GM03348 (cell line): Measurements from ENCODE around the gene SLC26A9.

Source experiments
- DNase-seq: peaks from one replicate; pipeline ENCODE4 v3.0.0; 2012; ENCODE audit warnings: low spot score

The SLC26A9 gene

DNA sequence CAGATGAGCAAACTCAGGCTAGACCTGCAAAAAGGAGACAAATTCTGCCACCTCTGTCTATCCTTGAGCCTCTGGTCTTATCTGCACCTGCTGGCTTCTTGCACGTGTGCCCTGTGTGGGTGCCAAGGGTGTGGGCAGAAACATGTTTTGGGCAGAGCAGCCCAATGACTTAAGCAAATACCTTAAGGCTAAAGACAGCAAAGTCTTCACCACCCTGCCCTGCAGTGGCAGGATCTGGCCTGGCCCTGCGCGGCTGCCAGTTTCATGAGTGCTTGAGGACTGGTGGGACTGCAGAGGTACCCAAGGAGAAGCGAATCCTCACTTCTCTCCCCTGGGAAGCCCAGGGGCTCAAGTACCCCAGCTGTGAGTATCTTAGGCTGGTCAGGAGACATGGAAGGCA lies 3.8 kb upstream of the SLC26A9 start:
- no peak for DNase-seq

DNA sequence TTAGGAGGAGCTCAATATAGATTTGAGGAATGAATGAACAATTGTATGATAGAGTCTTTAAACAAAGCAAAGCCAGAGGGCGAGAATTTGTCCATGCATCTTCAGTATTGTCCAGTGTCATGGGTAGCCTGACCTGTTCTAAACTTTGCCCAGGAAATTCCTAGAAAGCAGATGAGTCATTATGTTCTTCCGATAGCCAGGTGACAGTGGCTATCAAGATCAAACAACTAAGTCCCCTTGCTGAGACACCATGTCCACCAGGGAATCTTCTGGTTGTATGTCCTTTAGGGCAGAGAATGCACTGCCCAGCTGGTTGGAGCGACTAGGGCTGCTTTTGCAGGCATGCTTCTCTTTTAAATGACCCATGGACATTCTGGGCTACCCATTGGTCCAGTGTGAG lies 1.8 kb upstream of the SLC26A9 start:
- DNase-seq, result no peak

DNA sequence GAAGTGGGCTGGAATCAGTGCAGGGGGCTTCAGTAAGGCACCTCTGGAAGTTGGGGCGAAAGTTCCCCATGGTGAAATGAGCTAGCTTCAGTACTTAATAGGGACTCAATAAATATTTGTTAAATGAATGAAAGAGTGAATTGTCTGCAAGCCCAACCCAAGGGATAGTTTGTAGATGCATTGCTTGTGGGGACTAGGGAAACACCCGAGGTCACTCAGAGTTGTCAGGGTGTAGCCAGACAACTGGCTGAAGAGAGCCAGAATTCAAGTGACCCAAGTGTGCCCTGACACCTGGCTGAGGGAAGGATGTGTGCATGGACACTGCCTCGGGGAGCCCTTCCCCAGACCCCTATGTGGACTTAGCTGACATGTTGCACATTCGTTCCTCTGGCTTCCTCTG lies 1.3 kb upstream of the SLC26A9 start:
- no peak for DNase-seq

DNA sequence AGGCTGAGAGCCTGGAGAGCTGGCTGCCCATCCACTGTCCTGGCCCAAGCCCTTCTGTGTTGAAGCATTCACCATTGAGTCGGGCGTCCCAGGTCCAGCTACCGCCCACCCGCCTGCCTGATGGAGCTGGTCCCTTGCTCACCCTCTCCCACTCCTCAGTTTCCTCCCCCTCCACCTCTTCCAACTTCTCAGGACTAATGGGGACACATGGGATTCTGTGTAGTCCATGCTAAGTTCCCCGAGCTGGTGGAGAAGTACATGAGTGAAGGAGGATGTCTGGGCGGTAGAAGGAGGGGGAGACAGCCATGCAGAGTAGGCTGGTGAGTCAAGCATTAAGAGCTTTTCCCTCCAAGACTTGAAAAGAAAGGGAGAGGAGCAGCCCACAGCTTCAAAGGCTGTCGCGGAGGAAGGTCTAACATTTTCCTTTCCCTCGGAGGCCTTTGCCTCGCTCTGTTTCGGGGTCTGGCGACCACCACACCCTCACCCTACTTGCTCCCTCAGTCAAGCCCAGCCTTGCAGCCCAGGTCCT lies 561 bp downstream of the SLC26A9 start:
- peak; percentile 24 for DNase-seq

DNA sequence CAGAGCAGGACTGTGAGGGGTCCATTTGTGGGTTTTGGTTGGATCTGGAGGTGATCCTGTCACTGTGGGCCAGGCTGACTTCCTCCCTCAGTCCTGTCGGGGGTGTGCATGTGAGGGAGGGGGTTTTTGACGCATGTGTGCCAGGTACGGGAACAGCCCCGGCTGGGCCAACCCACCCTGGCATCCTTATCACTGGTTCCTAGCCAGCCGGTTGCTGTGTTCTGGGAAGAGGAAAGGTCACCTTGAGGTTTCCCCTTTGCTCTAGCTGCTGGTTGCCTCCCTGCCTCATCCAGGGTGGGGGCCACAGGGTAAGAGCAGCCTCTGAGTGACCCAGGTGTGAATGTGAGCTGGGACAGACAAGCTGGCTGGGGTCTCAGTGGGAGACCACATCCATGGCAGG lies 2.5 kb downstream of the SLC26A9 start:
- no peak for DNase-seq

DNA sequence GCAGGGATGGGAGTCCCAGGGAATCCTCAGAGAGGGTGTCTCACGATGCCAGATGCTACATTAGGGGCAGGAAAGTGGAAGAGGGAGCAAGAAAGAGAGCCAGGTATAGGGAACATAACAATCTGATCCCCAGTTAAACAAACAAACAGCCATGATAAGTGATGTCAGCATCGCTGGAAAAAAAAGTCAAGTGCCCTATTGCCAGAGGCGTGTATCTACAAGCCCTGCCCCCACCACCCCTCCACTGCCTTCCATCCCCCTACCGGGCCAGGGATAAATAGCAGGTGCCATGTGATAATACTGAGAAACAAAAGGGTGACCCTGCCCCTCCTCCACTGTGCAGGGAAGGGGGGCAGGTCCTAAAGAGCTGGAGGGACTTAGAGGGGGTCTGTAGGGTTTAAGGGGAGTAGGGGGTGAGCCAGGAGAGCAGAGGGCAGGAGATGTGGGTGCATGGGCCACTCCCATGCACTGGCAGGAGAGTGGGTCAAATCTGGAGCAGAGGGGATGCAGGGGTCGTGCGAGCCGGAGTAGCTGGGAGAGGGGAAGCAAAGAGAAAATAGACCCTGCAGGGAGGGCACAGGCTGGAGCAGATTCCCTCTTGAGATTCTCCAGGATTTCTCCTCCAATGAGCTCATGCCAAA lies 3.4 kb downstream of the SLC26A9 start:
- DNase-seq, result no peak

GRCh38 chr1:205938682-205939081 lies 4.6 kb downstream of the SLC26A9 start:
- DNase-seq, result no peak

DNA sequence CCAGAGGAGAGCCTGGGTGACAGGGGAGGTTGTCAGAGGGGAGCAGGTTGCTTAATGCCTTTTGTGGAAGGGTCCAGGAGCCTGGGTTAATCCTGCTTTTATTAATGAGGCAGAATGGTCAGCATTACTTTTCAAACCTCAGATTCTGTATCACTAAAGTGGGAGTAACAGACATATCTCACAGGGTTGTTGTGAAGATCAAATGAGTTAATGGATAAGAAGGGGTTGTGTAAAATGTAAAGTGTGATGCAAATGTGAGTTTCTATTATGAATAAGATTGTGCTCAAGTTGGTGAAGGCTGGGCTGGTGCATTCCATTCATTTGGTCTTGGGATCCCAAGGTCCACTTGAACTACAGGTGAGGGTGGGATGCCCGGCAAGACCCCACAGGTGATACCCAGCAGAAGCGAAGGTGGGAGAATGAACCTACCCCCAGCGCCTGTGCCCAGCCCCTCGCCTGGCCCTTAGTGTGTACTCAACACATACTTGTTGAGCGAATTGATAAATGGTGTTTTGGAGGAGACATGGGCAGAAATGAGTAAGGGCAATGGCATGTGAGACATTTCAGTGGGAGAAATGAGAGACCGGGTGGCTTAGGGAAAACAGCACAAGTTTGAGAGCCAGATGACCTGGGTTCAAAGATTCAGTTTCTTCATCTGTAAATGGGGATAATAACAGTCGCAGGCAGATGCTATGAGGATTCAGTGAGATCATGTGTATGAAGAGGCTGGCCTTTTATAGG lies 6.2 kb downstream of the SLC26A9 start:
- DNase-seq, result peak; percentile 77

DNA sequence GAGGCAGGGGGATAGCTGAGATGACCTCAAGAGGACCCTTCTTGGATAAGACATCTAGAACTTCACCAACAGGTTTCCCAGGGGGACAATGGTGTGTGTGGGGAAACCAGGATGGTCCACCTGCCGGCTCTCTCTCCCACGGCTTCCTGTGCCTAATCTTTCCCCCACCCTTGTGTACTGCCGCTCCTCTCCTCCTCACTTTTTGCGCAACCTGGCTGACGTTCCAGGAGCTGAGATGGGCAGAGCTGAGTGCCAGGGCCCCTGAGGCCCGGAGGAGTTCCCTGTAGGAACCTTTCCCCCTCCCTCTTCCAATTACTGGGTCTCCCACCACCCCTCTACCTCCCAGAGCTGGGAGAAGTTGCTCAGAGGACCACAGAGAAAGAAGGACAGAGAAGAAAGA lies 6.9 kb downstream of the SLC26A9 start:
- DNase-seq, result no peak

DNA sequence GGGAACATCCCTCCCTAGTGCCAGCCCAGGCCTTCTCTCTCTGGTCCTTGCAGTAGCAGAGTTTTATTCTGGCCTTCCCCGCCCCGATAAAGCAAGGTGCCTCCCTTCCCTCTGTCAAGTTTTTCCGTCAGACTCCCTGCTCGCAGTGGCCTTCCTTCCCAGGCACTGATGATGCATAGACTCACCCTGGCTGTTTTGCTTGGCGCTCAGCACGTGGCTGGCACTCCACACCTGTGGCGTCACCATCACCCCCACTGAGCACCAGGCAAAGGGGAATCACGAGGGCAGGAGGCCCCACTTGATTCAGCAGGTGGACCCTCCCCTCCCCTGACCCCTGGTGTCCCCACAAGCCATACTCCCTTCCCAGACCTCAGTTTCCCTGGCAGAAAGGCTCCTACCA lies 7.4 kb downstream of the SLC26A9 start:
- DNase-seq, result no peak

DNA sequence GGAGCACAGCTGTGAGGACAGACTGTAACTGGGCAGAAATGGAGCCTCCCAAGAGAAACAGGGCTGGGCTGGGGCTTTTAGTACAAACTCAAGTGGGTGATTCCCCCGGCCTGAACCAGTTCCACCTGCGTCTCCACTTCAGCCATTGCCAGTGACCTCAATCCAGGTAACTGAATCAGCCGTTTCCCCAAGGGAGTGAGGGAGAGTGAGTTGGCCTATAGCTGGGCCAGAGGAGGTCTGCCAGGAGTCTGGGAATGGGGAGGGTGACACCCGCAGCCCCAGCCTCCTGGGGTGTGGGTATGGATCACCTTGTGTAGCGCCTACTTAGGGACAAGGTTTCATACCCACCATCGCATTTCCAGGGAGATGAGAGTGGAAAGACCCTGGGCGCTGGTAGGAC lies 8.5 kb downstream of the SLC26A9 start:
- DNase-seq, result no peak

DNA sequence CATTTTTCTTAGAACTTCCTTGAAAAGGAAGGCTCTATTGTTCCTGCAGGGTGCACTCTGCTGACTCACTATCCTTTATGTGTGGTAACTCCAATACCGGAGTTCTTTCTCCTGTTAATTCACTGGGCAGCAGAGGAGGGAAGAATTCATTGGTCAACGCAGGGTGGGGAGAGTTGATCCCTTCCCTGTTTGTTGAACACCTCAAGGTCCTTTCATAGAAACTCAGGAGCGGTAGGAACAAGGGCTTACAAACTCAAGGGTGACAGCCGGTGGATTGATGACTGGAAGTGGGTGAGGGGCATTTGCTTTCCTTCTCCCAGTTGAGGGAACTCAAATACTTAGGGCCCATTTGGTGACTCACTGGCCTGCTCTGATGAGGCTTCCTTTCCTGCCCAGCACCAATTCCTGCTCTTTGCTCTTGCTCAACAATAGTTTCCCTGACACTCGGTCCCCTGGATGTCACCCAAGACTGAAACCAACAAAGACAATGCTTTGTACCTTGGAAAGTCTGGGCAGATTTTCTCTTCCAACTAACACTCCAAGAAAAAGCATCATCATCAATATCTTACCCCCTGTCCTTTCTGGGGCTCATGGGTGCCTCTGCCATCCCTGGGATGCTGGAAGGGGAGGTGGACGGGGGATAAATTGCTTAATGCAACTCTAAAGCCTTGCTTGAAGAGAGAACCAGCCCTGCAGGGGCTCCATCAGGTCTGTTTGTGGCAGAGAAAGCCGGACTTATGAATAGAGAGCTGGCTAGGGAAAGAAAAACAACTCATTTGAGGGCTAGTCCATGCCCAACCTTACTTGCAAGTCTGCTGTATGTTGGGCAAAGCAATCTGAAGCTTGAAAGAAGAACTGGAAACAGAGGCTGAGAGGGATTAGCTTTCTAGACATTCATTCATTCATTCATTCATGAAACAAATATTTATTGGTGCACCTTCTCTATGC lies 9.3 kb downstream of the SLC26A9 start:
- DNase-seq, result peak; percentile 83

DNA sequence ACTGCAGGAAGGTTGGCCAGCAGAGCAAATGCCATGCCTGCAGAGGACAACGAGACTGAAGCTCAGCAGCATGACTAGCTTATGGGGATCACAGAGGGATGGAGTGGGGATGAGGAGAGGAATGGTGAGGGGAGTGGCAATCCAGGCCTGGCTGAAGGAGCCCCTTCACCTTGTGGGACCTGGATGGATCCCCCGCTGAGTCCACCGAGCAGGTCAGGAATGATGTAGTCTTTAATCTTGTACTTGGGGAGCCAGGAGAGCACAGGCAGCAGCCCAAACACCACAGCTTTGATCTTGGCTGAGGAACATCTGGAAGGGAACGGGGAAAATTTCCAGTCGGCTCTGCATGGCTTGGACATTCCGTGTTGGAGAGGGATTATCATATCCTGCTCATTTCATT lies 10.5 kb downstream of the SLC26A9 start:
- DNase-seq, result no peak

DNA sequence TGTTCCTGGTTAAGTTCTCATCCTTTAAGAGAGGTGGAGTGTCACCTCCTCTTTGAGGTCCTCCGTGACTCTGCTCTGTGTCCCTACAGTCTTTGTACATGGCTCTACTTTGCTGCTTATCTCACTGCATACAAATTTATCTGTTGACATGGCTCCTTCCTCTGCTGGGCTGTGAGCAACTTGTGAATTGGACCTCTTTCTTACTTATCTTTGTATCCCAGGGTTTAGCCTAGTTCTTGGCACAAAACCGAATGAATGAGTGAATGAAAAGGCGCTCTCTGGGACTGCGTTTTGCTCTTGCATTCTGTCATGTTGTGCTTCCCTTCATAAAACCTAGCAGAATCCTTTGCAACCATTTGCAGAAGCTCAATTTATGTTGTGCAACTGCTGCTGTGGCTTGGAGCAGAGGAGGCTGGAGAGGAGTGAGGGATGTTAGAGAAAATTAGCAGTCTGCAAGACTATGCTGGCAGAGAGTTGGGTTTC lies 12.4 kb downstream of the SLC26A9 start:
- DNase-seq, result peak; percentile 24

DNA sequence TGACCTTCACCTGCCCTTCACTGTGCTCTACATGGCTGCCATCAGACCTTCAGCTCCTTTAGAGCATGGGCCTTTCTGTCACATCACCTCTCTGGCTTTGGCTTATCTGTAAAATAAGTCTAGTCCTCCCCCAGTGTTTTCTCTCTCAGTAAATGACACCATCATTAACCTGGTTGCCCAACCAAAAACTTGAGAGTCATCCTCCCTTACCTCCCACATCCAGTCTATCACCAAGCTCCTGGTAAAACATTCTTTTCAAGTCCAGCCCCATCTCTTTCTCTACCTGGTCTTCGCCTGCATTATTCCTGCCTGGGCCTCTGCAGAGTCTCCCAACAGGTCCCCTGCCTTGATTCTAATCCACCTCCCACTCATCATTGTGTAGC lies 13.1 kb downstream of the SLC26A9 start:
- no peak for DNase-seq

- DNase-seq, result no peak
Observed at GRCh38 chr1:205929496-205930194, 13.6 kb downstream of the SLC26A9 start.

GRCh38 chr1:205928317-205928716 lies 14.9 kb downstream of the SLC26A9 start:
- DNase-seq, result no peak

DNA sequence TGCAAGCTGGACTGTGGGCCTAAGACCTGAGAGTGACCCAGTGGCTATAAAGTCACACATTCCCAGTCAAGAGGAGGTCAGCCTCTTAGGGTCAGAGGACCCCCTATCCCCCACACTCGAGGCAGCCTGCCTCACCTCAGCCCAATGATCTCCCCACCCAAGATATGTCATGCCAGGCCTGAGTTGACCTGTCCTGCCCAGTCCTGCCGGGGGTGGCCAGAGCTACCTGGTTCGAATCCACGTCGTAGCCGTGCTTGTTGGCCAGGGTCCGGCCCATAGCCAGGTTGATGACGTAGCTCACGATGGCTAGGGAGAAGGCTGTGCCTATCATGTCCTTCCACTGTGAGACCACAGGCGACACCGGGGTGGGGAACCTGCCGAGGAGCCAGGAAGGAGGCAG lies 15.6 kb downstream of the SLC26A9 start:
- no peak for DNase-seq

- DNase-seq, result no peak
Observed at GRCh38 chr1:205927247-205927646, 16.0 kb downstream of the SLC26A9 start.

- no peak for DNase-seq
Observed at GRCh38 chr1:205926636-205927035, 16.6 kb downstream of the SLC26A9 start.

GRCh38 chr1:205926213-205926612 lies 17.0 kb downstream of the SLC26A9 start:
- no peak for DNase-seq

GRCh38 chr1:205925736-205926135 lies 17.5 kb downstream of the SLC26A9 start:
- DNase-seq, result peak; percentile 78
